ENCODE data around the gene SNRPD3.
"Not testable (repeated sequence)": the region's sequence is repeated elsewhere in the genome, so short reads cannot be mapped to it uniquely, and the experiment has no call there.

SNRPD3 gene

GRCh38 chr22:24622596-24622995, 66.8 kb downstream of the SNRPD3 start:
- not testable (repeated sequence) for DNase-seq

Data from inflammatory macrophage treated with lipopolysaccharide for 1 hour (primary cell).